Middle frontal gyrus (tissue), 1 donor: ENCODE results near the gene ATXN10.

Source experiments
- DNase-seq: peaks from one replicate; pipeline ENCODE4 v3.0.0-alpha.2; 2015; ENCODE audit warnings: low spot score; ENCODE audit errors: extremely low spot score

The ATXN10 gene

DNA sequence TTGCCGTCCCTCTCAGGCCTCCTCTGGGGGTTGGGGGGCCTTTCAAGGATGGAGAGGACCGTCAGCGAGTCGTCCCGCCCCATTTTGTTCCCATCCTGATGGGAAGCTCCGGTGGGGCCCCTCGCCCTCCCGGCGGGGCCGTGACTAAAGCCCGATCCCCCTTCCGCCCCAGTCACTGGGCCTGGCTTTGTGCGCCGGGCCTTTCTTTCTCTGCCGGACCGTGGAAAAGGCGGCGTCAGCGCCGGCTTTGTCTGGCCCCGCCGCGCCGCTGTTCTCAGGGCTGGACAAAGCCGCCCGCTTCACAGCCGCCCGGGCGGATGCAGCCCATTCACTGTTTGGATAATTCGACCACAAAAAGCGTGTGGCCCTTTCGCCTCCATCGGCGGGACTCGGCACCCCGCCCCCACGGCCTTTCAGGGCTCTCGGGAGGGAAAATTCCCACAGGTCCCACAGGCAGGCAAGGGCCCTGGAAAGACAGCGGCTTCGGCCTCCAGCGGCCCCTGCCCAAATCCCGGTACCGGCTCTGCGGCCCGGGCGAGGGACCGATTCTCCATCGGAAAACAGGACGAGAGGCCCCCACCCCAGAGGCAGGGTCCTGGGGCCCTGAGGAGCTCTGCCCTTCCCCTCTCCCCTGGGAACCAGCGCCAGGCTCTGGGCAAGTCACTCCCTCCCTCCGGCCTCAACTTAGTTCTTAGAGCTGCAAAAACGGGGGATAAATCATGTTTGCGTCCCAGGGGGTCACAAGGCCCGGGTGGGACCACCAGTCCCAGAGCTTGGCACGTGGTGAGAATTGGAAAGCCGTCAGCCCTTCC is 218.1 kb downstream of the ATXN10 start:
- no peak for DNase-seq

DNA sequence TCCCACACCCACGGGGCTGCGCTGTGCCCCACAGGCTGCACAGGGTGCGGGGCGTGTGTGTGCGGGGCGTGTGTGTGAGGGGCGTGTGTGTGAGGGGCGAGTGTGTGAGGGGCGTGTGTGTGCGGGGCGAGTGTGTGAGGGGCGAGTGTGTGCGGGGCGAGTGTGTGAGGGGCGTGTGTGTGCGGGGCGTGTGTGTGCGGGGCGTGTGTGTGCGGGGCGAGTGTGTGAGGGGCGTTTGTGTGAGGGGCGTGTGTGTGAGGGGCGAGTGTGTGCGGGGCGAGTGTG is 218.7 kb downstream of the ATXN10 start:
- no peak for DNase-seq

DNA sequence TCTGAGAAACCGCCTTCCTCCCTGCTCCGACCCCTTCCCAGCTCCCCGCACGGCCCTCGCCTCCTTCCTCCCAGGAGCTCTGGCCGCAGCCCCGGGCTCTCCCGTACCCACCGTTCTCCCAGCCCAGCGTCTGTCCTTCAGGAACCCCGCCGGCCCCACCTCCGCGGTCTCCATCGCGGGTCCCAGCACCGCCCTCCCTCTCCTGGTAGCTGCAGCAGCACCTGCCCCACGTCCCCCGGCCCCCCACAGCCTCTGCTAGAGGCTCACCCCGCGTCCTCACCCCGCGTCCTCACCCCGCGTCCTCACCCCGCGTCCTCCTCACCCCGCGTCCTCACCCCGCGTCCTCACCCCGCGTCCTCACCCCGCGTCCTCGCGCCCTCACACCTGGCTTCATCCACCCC is 219.4 kb downstream of the ATXN10 start:
- DNase-seq: no peak

DNA sequence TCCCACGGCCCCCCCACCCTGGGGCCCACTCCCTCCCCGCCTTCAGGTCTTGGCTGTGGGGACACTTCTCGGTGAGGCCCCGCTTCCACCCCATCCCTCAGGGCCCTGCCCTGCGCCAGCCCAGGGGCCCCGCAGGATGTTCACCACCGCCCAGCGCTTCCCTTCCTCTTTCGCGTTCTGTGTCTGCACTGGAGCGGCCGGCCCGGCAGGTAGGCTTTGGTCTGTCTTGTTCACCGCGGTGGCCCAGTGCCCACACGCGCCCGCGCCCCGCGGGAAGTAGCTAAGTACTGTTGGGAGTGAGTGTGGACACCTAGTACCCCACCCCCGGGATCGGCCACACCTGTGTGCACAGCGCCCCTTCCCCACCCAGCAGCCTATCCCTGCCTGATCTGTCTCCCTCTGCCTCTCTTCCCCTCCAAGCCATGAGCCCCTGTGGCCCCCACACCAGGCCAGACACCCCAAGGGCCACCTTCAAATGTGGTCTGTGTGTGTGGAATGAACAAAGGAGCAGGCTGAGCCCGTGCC is 219.9 kb downstream of the ATXN10 start:
- no peak for DNase-seq

DNA sequence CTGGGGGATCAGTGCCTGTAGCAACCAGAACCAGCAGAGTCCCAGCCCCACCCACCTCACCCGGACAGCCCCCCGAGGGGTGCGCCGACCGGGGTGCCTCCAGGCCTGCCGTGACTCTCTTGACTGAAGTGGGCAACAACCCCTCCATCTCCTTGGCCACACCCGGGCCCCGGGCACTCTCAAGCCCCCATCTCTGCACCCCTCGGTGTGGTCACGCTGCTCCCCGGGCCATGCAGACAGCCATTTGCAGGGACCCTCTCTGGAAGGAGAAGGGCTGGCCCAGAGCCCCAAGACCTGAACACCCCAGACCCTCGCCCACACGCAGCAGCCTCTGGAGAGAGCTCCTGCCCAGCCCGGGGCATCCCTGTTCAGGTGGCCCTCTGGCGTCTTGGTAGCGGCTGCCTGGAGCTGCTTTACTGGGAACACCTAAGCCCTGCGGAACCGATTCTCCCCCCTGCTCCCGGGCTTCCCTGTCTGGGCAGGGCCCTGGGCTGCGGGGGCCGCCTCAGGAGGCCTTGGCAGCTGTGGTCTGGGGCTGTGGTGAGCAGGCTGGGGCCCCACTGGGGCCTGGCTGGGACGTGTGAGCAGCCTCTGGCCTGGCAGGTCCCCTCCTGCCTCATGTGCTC is 220.5 kb downstream of the ATXN10 start:
- DNase-seq: no peak

DNA sequence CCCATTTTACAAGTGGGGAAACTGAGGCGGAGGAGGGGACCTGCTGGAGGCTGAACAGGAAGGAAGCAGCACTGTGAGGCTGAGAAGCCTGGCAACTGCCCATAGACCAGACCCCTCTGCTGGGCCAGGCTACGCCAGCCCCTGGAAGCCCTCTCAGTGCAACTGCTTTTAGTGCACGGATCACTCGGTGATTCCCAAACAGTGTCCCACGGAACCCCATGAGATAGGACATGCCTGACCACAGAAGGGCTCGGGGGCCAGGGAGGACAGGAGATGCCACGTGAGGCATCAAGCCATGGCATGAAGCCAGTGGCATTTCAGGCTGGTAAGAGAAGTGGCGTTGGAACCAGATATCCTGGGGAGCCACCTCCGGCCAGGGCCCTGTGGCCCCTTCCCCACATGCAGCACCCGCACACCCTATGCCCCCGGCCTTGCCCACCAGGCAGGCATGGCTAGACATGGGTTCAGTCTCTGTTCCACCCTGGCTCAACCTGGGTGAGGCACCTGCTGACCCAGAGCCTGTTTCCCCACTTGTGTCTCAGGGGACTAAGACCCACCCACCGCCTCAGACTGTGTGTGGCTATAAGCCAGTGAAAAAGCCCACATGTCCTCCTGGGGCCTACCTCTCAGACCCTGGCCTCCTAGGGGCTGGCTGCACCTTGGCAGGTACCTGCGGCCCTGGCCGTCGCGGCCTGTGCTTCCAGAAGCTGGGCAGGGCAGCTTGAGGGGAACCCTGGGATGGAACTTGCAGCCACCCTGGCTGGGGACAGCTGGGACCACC is 221.2 kb downstream of the ATXN10 start:
- no peak for DNase-seq

DNA sequence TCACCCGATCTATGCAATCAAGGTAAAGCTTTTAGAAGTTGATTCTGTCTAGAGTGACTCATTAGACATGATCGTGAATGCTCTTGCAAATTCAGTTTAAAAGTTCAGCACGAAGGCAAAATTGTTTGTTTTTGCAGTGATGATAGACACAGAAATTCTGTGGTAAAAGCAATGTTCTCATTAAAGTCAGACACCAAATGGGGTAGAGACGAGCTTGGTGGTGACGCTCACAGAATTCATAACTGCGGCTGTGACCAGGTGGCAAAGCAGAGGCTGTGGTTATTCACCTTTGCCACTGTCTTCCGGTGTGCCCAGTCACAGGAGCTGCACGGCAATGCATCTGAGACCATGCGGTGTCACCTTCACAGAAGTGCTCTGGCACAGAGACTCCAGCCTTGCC is 221.9 kb downstream of the ATXN10 start:
- DNase-seq: no peak
